HFF-Myc (cell line): ENCODE measurements around the gene FUT3.

Source experiments
- DNase-seq: peaks from one replicate; pipeline ENCODE4 v3.0.0-alpha.2; 2011; ENCODE audit warnings: low read depth; ENCODE audit errors: extremely low read depth
- H3K4me3 ChIP-seq: replicated peaks from 2 replicates; pipeline ENCODE4 v1.5.1; 2011; ENCODE audit warnings: low read depth, mild to moderate bottlenecking, control low read depth, low read length
- CTCF ChIP-seq: IDR thresholded peaks from 2 replicates; pipeline ENCODE4 v1.5.1; 2012; ENCODE audit warnings: mild to moderate bottlenecking, low read depth, low read length, control low read depth; ENCODE audit errors: missing control alignments

FUT3 gene

GRCh38 chr19:5895409-5895808, 44.2 kb upstream of the FUT3 start:
- no peak for DNase-seq
- no peak overlapping the region for H3K4me3 ChIP-seq
- TF ChIP-seq CTCF, result no peak

- no peak for TF ChIP-seq CTCF
- no peak for DNase-seq
- H3K4me3 ChIP-seq, result no peak overlapping the region
Measured at GRCh38 chr19:5894704-5895349, 43.6 kb upstream of the FUT3 start.

- H3K4me3 ChIP-seq, result no peak overlapping the region
- DNase-seq, result no peak
- no peak for TF ChIP-seq CTCF
Measured at GRCh38 chr19:5893907-5894703, 42.9 kb upstream of the FUT3 start.

GRCh38 chr19:5893296-5893903, 42.2 kb upstream of the FUT3 start:
- DNase-seq, result no peak
- no peak overlapping the region for H3K4me3 ChIP-seq
- TF ChIP-seq CTCF, result no peak

- no peak for DNase-seq
- no peak for TF ChIP-seq CTCF
- no peak overlapping the region for H3K4me3 ChIP-seq
Measured at GRCh38 chr19:5892772-5893275, 41.6 kb upstream of the FUT3 start.

GRCh38 chr19:5891938-5892771, 40.9 kb upstream of the FUT3 start:
- no peak overlapping the region for H3K4me3 ChIP-seq
- no peak for DNase-seq
- peak; percentile 72 for TF ChIP-seq CTCF
